DOHH2 (cell line): ENCODE measurements around the gene ZNF135.

Experiments used
- H3F3A ChIP-seq: fragments of 200-600 bp; sonication (generic), shearing (Covaris generic); 2 replicates; pipeline ENCODE4 v1.6.0; 2016; ENCODE audit warnings: antibody characterized with exemption, mild to moderate bottlenecking; ENCODE audit not compliant: control insufficient read depth, insufficient read depth
- H3K27ac ChIP-seq: fragments of 200-600 bp; sonication (generic); 2 replicates; pipeline ENCODE4 v1.5.1; 2014; ENCODE audit warnings: low read depth, mild to moderate bottlenecking, low read length, moderate library complexity
- H3K27me3 ChIP-seq: fragments of 200-600 bp; sonication (generic); 2 replicates; pipeline ENCODE4 v1.6.1; 2014; ENCODE audit warnings: mild to moderate bottlenecking, low read length, mixed read lengths; ENCODE audit not compliant: control insufficient read depth
- H3K36me3 ChIP-seq: fragments of 200-600 bp; sonication (generic); 2 replicates; pipeline ENCODE4 v1.6.1; 2014; ENCODE audit warnings: mild to moderate bottlenecking, low read length, moderate library complexity, mixed read lengths; ENCODE audit not compliant: control insufficient read depth
- H3K4me1 ChIP-seq: fragments of 200-600 bp; sonication (generic); 2 replicates; pipeline ENCODE4 v1.6.1; 2014; ENCODE audit warnings: mild to moderate bottlenecking, low read length, mixed read lengths; ENCODE audit not compliant: control insufficient read depth
- H3K4me2 ChIP-seq: fragments of 200-600 bp; sonication (generic); 2 replicates; pipeline ENCODE4 v1.6.0; 2014; ENCODE audit warnings: mild to moderate bottlenecking, low read length, moderate library complexity
- H3K4me3 ChIP-seq: fragments of 200-600 bp; sonication (generic); 2 replicates; pipeline ENCODE4 v1.5.1; 2014; ENCODE audit warnings: mild to moderate bottlenecking, low read length, mixed read lengths
- H3K79me2 ChIP-seq: fragments of 200-600 bp; sonication (generic); 2 replicates; pipeline ENCODE4 v1.6.1; 2014; ENCODE audit warnings: mild to moderate bottlenecking, low read length, mixed read lengths; ENCODE audit not compliant: control insufficient read depth
- H3K9me2 ChIP-seq: fragments of 200-600 bp; sonication (generic); replicated peaks from 2 replicates; pipeline ENCODE4 v1.6.1; 2014; ENCODE audit warnings: mild to moderate bottlenecking, low read length, mixed read lengths; ENCODE audit not compliant: control insufficient read depth
- H3K9me3 ChIP-seq: fragments of 200-600 bp; sonication (generic); 2 replicates; pipeline ENCODE4 v1.6.1; 2014; ENCODE audit warnings: antibody characterized with exemption, low read length, mixed read lengths; ENCODE audit not compliant: control insufficient read depth, insufficient read depth
- H4K20me1 ChIP-seq: fragments of 200-600 bp; sonication (generic); 2 replicates; pipeline ENCODE4 v1.6.0; 2014; ENCODE audit warnings: low read depth, mild to moderate bottlenecking, antibody characterized with exemption, low read length, moderate library complexity; ENCODE audit not compliant: control insufficient read depth, insufficient read depth
- CTCF ChIP-seq: fragments of 200-600 bp; sonication (generic); IDR thresholded peaks from one replicate; pipeline ENCODE4 v1.5.1; 2014; ENCODE audit warnings: antibody characterized with exemption, mild to moderate bottlenecking, low read depth, low read length; ENCODE audit not compliant: poor library complexity, severe bottlenecking
- EZH2phosphoT487 ChIP-seq: fragments of 200-600 bp; sonication (generic); IDR thresholded peaks from 2 replicates; pipeline ENCODE4 v1.6.1; 2017; ENCODE audit warnings: borderline replicate concordance, mild to moderate bottlenecking, antibody characterized with exemption, low read length, moderate library complexity, mixed read lengths

Gene ZNF135

GRCh38 chr19:58037927-58038687, 21.0 kb upstream of the ZNF135 start:
- peaks cover 32% of the 10 kb centered on the region; the same call in 1 of the 2 replicates for H3K9me3 ChIP-seq
- H3F3A ChIP-seq = no peaks in the 10 kb centered on the region
- no peaks in the 10 kb centered on the region for H3K9me2 ChIP-seq
- H3K79me2 ChIP-seq = no peaks in the 10 kb centered on the region
- H4K20me1 ChIP-seq = no peaks in the 10 kb centered on the region
- no peak overlapping the region for H3K27ac ChIP-seq
- H3K27me3 ChIP-seq = no peaks in the 10 kb centered on the region
- no peaks in the 10 kb centered on the region for H3K4me1 ChIP-seq
- no peaks in the 10 kb centered on the region for H3K36me3 ChIP-seq
- H3K4me3 ChIP-seq = no peak overlapping the region
- H3K4me2 ChIP-seq = no peak overlapping the region
- TF ChIP-seq EZH2phosphoT487 (no peak), CTCF (no peak)

- no peak overlapping the region for H3K27ac ChIP-seq
- H3K4me2 ChIP-seq = no peak overlapping the region
- H4K20me1 ChIP-seq = no peaks in the 10 kb centered on the region
- H3F3A ChIP-seq = no peaks in the 10 kb centered on the region
- H3K9me3 ChIP-seq = peaks cover 33% of the 10 kb centered on the region; the same call in 1 of the 2 replicates
- H3K27me3 ChIP-seq = no peaks in the 10 kb centered on the region
- H3K79me2 ChIP-seq = no peaks in the 10 kb centered on the region
- no peaks in the 10 kb centered on the region for H3K36me3 ChIP-seq
- no peaks in the 10 kb centered on the region for H3K4me1 ChIP-seq
- no peak overlapping the region for H3K4me3 ChIP-seq
- H3K9me2 ChIP-seq = no peaks in the 10 kb centered on the region
- TF ChIP-seq CTCF = no peak
- TF ChIP-seq EZH2phosphoT487 = no peak
Observed at GRCh38 chr19:58038688-58039204, 20.3 kb upstream of the ZNF135 start.

- Histone ChIP-seq H3K27ac (no peak overlapping the region), H3K4me1 (no peaks in the 10 kb centered on the region), H3K9me2 (no peaks in the 10 kb centered on the region), H3K4me2 (no peak overlapping the region), H3K9me3 (peaks cover 33% of the 10 kb centered on the region; the same call in 1 of the 2 replicates), H3K4me3 (no peak overlapping the region), H3K27me3 (no peaks in the 10 kb centered on the region), H3K79me2 (no peaks in the 10 kb centered on the region), H3F3A (no peaks in the 10 kb centered on the region), H3K36me3 (no peaks in the 10 kb centered on the region), H4K20me1 (no peaks in the 10 kb centered on the region)
- no peak for TF ChIP-seq EZH2phosphoT487
- no peak for TF ChIP-seq CTCF
Observed at GRCh38 chr19:58040751-58041525, 18.1 kb upstream of the ZNF135 start.
